SIG-M5 treated with dmso at 0.1 percent for 504 hours (cell line): ENCODE results near the gene FCHSD1.
A peak's percentile ranks its signal among the peaks of the same experiment; 100 is the strongest.

Experiments used
- DNase-seq: peaks from one replicate; lab custom pipeline; 2025; ENCODE audit not compliant: unreplicated experiment; lab: John Stamatoyannopoulos, UW

Gene FCHSD1

GRCh38 chr5:141672841-141673813, 21.9 kb upstream of the FCHSD1 start:
- no peak for DNase-seq

GRCh38 chr5:141672071-141672840, 21.0 kb upstream of the FCHSD1 start:
- DNase-seq: no peak

GRCh38 chr5:141669520-141669919, 18.3 kb upstream of the FCHSD1 start:
- no peak for DNase-seq

GRCh38 chr5:141668601-141669265, 17.5 kb upstream of the FCHSD1 start:
- DNase-seq: no peak

- DNase-seq: no peak
Measured at GRCh38 chr5:141665995-141666940, 15.1 kb upstream of the FCHSD1 start.

GRCh38 chr5:141664733-141665461, 13.7 kb upstream of the FCHSD1 start:
- peak; percentile 80 for DNase-seq

GRCh38 chr5:141663506-141663905, 12.3 kb upstream of the FCHSD1 start:
- DNase-seq: no peak

GRCh38 chr5:141662028-141662427, 10.8 kb upstream of the FCHSD1 start:
- no peak for DNase-seq

GRCh38 chr5:141657937-141658545, 6.8 kb upstream of the FCHSD1 start:
- DNase-seq: no peak

GRCh38 chr5:141657404-141657803, 6.2 kb upstream of the FCHSD1 start:
- DNase-seq: no peak

GRCh38 chr5:141656396-141656795, 5.2 kb upstream of the FCHSD1 start:
- no peak for DNase-seq

GRCh38 chr5:141655020-141655419, 3.8 kb upstream of the FCHSD1 start:
- no peak for DNase-seq

- no peak for DNase-seq
Measured at GRCh38 chr5:141654298-141654697, 3.1 kb upstream of the FCHSD1 start.

GRCh38 chr5:141651728-141652105, 499 bp upstream of the FCHSD1 start:
- DNase-seq: no peak

GRCh38 chr5:141649972-141650371, 1.2 kb downstream of the FCHSD1 start:
- no peak for DNase-seq

GRCh38 chr5:141649056-141649688, 2.0 kb downstream of the FCHSD1 start:
- no peak for DNase-seq

GRCh38 chr5:141647851-141648250, 3.4 kb downstream of the FCHSD1 start:
- no peak for DNase-seq

- no peak for DNase-seq
Measured at GRCh38 chr5:141647242-141647641, 4.0 kb downstream of the FCHSD1 start.

GRCh38 chr5:141646026-141646425, 5.2 kb downstream of the FCHSD1 start:
- no peak for DNase-seq
